HG03060 (cell line): Measurements from ENCODE around the gene HLA-A.
"Not testable (repeated sequence)": the region's sequence is repeated elsewhere in the genome, so short reads cannot be mapped to it uniquely, and the experiment has no call there.

Source experiments
- ATAC-seq: cut with Tn5 transposase; IDR thresholded peaks from one replicate; pipeline ENCODE4 v1.9.1; 2021; ENCODE audit warnings: low read depth, moderate number of reproducible peaks; ENCODE audit not compliant: unreplicated experiment

Gene HLA-A

GRCh38 chr6:29930047-29930446 is 12.3 kb upstream of the HLA-A start:
- ATAC-seq: not testable (repeated sequence)

GRCh38 chr6:29933955-29934354 is 8.4 kb upstream of the HLA-A start:
- no peak for ATAC-seq

- no peak for ATAC-seq
These were observed 6.9 kb upstream of the HLA-A start for GRCh38 chr6:29935273-29935955.

- ATAC-seq: no peak
These were observed 3.4 kb upstream of the HLA-A start for GRCh38 chr6:29938746-29939508.

- no peak for ATAC-seq
These were observed 1.3 kb upstream of the HLA-A start for GRCh38 chr6:29941016-29941415.

- no peak for ATAC-seq
These were observed 861 bp upstream of the HLA-A start for GRCh38 chr6:29941471-29941870.

- no peak for ATAC-seq
These were observed 437 bp upstream of the HLA-A start for GRCh38 chr6:29941916-29942274.

- ATAC-seq: no peak
These were observed 978 bp downstream of the HLA-A start for GRCh38 chr6:29943053-29943966.

- no peak for ATAC-seq
These were observed 3.0 kb downstream of the HLA-A start for GRCh38 chr6:29945281-29945820.

GRCh38 chr6:29946223-29947076 is 4.1 kb downstream of the HLA-A start:
- ATAC-seq: no peak

GRCh38 chr6:29947077-29947980 is 5.0 kb downstream of the HLA-A start:
- no peak for ATAC-seq

GRCh38 chr6:29948277-29948676 is 5.9 kb downstream of the HLA-A start:
- no peak for ATAC-seq

GRCh38 chr6:29949934-29950333 is 7.6 kb downstream of the HLA-A start:
- no peak for ATAC-seq

GRCh38 chr6:29951882-29952281 is 9.6 kb downstream of the HLA-A start:
- no peak for ATAC-seq

- ATAC-seq: no peak
These were observed 10.7 kb downstream of the HLA-A start for GRCh38 chr6:29953001-29953441.

- ATAC-seq: no peak
These were observed 11.4 kb downstream of the HLA-A start for GRCh38 chr6:29953686-29954085.

GRCh38 chr6:29954272-29954671 is 11.9 kb downstream of the HLA-A start:
- no peak for ATAC-seq

GRCh38 chr6:29955783-29956182 is 13.5 kb downstream of the HLA-A start:
- ATAC-seq: no peak

GRCh38 chr6:29956518-29956917 is 14.2 kb downstream of the HLA-A start:
- ATAC-seq: no peak
